Measurements from ENCODE around the gene OR6X1. TPM values are rescaled to one million over a fixed set of nuclear protein-coding genes. Genes with fewer than 3 reads are reported as not detected.

The OR6X1 gene
- not detected in 2 replicates for total RNA-seq

DNA sequence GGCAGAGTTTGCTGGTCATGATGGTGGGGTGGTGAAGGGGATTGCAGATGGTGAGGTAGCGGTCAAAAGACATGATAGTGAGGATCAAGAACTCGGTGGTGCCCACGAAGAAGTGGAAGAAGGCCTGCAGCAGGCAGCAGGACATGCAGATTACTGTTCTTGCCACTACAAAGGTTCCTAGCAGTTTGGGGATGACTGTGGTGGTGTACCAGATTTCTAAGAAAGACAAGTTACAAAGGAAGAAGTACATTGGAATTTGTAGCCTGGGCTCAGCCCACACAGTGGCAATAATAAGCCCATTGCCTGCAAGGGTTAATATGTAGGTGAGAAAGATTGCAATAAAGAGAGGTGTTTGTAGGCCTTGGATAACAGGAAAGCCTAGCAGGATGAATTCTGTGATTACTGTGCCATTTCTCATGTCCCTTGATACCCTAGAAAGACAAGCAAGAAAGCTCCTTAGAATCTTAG is at the start of gene OR6X1:
Gene OR6X1 (minus strand): TSS at position 418 of the 468 bp plus-strand sequence. CDS start 0 bp downstream, at position 418.
- Histone ChIP-seq H3K36me3 (ENCODE audit: control insufficient read depth, insufficient read depth, low read length) (no peaks in the 10 kb centered on the region), H3K4me3 (ENCODE audit: low read depth, low read length) (no peak within 1 kb of the TSS), H3K27me3 (ENCODE audit: control insufficient read depth, insufficient read depth, low read length) (no peaks in the 10 kb centered on the region)
- no peak for DNase-seq (ENCODE audit: low read depth)
- TF ChIP-seq, protein P1, sequence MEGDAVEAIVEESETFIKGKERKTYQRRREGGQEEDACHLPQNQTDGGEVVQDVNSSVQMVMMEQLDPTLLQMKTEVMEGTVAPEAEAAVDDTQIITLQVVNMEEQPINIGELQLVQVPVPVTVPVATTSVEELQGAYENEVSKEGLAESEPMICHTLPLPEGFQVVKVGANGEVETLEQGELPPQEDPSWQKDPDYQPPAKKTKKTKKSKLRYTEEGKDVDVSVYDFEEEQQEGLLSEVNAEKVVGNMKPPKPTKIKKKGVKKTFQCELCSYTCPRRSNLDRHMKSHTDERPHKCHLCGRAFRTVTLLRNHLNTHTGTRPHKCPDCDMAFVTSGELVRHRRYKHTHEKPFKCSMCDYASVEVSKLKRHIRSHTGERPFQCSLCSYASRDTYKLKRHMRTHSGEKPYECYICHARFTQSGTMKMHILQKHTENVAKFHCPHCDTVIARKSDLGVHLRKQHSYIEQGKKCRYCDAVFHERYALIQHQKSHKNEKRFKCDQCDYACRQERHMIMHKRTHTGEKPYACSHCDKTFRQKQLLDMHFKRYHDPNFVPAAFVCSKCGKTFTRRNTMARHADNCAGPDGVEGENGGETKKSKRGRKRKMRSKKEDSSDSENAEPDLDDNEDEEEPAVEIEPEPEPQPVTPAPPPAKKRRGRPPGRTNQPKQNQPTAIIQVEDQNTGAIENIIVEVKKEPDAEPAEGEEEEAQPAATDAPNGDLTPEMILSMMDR (IDR thresholded peaks at IDR 0.05; ENCODE audit: insufficient read depth, low read length, poor library complexity, severe bottlenecking): no peak

- H3K27me3 ChIP-seq (ENCODE audit: control insufficient read depth, insufficient read depth, low read length): no peaks in the 10 kb centered on the region
- TF ChIP-seq, protein P1 (IDR thresholded peaks at IDR 0.05; ENCODE audit: insufficient read depth, low read length, poor library complexity, severe bottlenecking): no peak
- no peak overlapping the region for H3K4me3 ChIP-seq (ENCODE audit: low read depth, low read length)
- no peak for DNase-seq (ENCODE audit: low read depth)
- no peaks in the 10 kb centered on the region for H3K36me3 ChIP-seq (ENCODE audit: control insufficient read depth, insufficient read depth, low read length)
Measured at GRCh38 chr11:123801765-123802164, 47.4 kb upstream of the OR6X1 start.

DNA sequence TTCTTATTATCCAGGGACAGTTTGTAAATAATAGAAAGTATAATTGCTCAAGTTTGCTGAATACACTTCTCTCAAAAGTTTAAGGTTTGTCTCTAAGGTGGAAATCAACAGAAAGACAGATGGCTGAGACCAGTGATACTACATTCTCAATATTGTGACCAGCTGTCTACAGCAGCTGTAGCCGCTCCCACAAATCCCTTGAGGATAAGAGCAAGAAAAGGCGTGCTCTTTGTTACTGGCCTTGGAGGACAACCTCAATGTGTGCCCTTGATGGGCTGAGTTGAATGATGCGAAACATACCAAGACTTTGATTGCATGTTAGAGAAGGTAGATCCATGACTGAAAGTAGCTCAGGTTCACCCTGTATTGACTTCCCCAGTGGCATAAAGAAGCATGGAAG is 45.7 kb upstream of the OR6X1 start:
- H3K27me3 ChIP-seq (ENCODE audit: control insufficient read depth, insufficient read depth, low read length): no peaks in the 10 kb centered on the region
- TF ChIP-seq, protein P1 (IDR thresholded peaks at IDR 0.05; ENCODE audit: insufficient read depth, low read length, poor library complexity, severe bottlenecking): no peak
- H3K36me3 ChIP-seq (ENCODE audit: control insufficient read depth, insufficient read depth, low read length): no peaks in the 10 kb centered on the region
- H3K4me3 ChIP-seq (ENCODE audit: low read depth, low read length): no peak overlapping the region
- no peak for DNase-seq (ENCODE audit: low read depth)

- Histone ChIP-seq H3K27me3 (ENCODE audit: control insufficient read depth, insufficient read depth, low read length) (no peaks in the 10 kb centered on the region), H3K4me3 (ENCODE audit: low read depth, low read length) (no peak overlapping the region), H3K36me3 (ENCODE audit: control insufficient read depth, insufficient read depth, low read length) (no peaks in the 10 kb centered on the region)
- TF ChIP-seq, protein P1 (IDR thresholded peaks at IDR 0.05; ENCODE audit: insufficient read depth, low read length, poor library complexity, severe bottlenecking): no peak
- DNase-seq (ENCODE audit: low read depth): no peak
Measured at GRCh38 chr11:123799438-123799837, 45.1 kb upstream of the OR6X1 start.

GRCh38 chr11:123798513-123799252 is 44.4 kb upstream of the OR6X1 start:
- no peak overlapping the region for H3K4me3 ChIP-seq (ENCODE audit: low read depth, low read length)
- no peaks in the 10 kb centered on the region for H3K36me3 ChIP-seq (ENCODE audit: control insufficient read depth, insufficient read depth, low read length)
- TF ChIP-seq, protein P1 (IDR thresholded peaks at IDR 0.05; ENCODE audit: insufficient read depth, low read length, poor library complexity, severe bottlenecking): no peak
- DNase-seq (ENCODE audit: low read depth): no peak
- H3K27me3 ChIP-seq (ENCODE audit: control insufficient read depth, insufficient read depth, low read length): no peaks in the 10 kb centered on the region

GRCh38 chr11:123798079-123798478 is 43.8 kb upstream of the OR6X1 start:
- Histone ChIP-seq H3K36me3 (ENCODE audit: control insufficient read depth, insufficient read depth, low read length) (no peaks in the 10 kb centered on the region), H3K27me3 (ENCODE audit: control insufficient read depth, insufficient read depth, low read length) (no peaks in the 10 kb centered on the region), H3K4me3 (ENCODE audit: low read depth, low read length) (no peak overlapping the region)
- DNase-seq (ENCODE audit: low read depth): no peak
- TF ChIP-seq, protein P1 (IDR thresholded peaks at IDR 0.05; ENCODE audit: insufficient read depth, low read length, poor library complexity, severe bottlenecking): no peak

Measured in kidney epithelial cell (primary cell).